ENCODE results near the gene ULK4.
A peak's percentile ranks its signal among the peaks of the same experiment; 100 is the strongest.

ULK4 gene

GRCh38 chr3:41612853-41613252, 349.1 kb downstream of the ULK4 start:
- no peak for TF ChIP-seq CTCF (conservative IDR thresholded peaks at IDR 0.05; ENCODE audit: low read depth, low read length)
- no peak for DNase-seq (ENCODE audit: low read depth)
- no peak overlapping the region for H3K4me3 ChIP-seq (ENCODE audit: low read length)

- no peak overlapping the region for H3K4me3 ChIP-seq (ENCODE audit: low read length)
- DNase-seq (ENCODE audit: low read depth), result no peak
- no peak for TF ChIP-seq CTCF (conservative IDR thresholded peaks at IDR 0.05; ENCODE audit: low read depth, low read length)
Measured at GRCh38 chr3:41611008-41611407, 350.9 kb downstream of the ULK4 start.

- no peak overlapping the region for H3K4me3 ChIP-seq (ENCODE audit: low read length)
- TF ChIP-seq CTCF (conservative IDR thresholded peaks at IDR 0.05; ENCODE audit: low read depth, low read length), result no peak
- no peak for DNase-seq (ENCODE audit: low read depth)
Measured at GRCh38 chr3:41608347-41608746, 353.6 kb downstream of the ULK4 start.

GRCh38 chr3:41603807-41604206, 358.1 kb downstream of the ULK4 start:
- H3K4me3 ChIP-seq (ENCODE audit: low read length), result no peak overlapping the region
- no peak for DNase-seq (ENCODE audit: low read depth)
- TF ChIP-seq CTCF (conservative IDR thresholded peaks at IDR 0.05; ENCODE audit: low read depth, low read length), result no peak

- H3K4me3 ChIP-seq (ENCODE audit: low read length), result no peak overlapping the region
- DNase-seq (ENCODE audit: low read depth), result no peak
- no peak for TF ChIP-seq CTCF (conservative IDR thresholded peaks at IDR 0.05; ENCODE audit: low read depth, low read length)
Measured at GRCh38 chr3:41602121-41602520, 359.8 kb downstream of the ULK4 start.

- H3K4me3 ChIP-seq (ENCODE audit: low read length), result no peak overlapping the region
- no peak for DNase-seq (ENCODE audit: low read depth)
- no peak for TF ChIP-seq CTCF (conservative IDR thresholded peaks at IDR 0.05; ENCODE audit: low read depth, low read length)
Measured at GRCh38 chr3:41601404-41601987, 360.4 kb downstream of the ULK4 start.

- peak; percentile 92 for DNase-seq (ENCODE audit: low read depth)
- no peak overlapping the region for H3K4me3 ChIP-seq (ENCODE audit: low read length)
- TF ChIP-seq CTCF (conservative IDR thresholded peaks at IDR 0.05; ENCODE audit: low read depth, low read length), result no peak
Measured at GRCh38 chr3:41600616-41601015, 361.3 kb downstream of the ULK4 start.
